ENCODE measurements around the gene KCNMA1.

KCNMA1 gene

DNA sequence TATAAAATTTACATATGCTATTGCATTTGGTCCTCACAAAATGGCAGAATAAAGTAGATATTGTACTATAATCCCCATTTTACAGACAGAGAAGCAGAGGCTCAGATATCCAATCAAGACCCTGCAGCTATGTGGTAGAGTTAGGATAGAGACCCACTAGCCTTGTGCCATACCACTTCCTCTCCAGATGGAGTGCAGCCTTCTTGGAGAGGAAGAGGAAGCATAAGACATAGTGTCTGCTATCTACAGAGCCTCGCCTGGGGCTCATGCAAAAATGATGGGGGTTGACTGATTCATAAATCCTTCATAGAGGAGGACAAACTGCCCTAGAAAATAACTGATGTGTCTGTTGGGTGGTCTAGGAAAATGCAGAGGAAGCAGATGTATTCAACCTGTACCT lies 447.3 kb downstream of the KCNMA1 start:
- no peak for DNase-seq

DNA sequence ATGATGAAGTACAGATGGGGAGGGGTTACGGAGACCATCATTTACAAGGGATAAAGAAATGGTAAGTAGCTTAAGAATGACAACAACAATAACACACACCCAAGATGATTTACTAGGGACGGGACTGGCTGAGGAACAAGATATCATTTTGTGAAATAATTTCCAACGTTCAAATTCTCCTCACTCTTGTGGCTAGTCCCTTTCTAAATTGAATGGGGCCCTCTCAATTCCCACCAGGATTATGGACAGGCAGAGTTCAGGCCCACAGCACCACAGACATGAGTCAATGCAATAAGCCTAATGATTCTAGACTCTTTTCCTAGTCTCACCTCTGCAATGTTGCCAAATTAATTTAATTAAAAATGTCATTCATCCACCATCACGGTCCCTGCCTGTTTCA lies 448.1 kb downstream of the KCNMA1 start:
- no peak for DNase-seq

DNA sequence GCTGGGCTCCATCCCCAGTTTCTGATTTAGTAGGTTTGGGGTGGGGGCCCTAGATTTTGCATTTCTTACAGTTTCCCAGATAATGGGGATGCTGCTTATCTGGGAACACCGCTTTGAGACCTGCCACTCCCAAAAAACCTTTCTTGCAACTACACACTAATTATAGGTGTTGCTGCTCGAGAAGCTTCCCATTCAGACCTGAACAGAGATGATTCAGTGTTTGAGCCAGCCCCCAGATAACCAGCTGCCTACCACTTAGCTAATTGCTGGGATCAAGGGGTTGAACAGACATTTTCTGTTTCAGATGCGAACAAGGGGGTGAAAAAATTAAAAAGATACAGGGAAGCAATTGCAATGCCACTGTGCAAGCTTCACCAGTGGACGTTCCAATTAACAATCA lies 448.5 kb downstream of the KCNMA1 start:
- no peak for DNase-seq

DNA sequence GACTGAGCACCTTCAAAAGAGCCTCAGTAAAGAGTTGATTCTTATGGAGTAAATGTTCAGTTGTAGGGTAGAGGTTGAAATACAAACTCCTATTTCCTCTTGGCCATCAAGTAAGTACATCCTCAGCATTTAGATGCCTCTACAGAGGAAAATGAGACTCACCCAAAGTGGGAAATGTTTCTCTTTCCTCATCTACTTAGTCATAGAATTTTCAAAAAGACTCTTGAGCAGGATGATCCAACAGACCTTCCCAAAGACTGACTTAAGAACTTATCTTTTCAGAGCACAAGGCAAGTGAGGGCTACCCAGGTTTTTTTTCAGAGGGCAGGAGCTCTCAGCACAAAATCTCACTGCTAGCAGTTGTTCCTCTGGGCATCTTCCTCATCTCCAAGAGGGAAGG lies 449.1 kb downstream of the KCNMA1 start:
- DNase-seq, result no peak

DNA sequence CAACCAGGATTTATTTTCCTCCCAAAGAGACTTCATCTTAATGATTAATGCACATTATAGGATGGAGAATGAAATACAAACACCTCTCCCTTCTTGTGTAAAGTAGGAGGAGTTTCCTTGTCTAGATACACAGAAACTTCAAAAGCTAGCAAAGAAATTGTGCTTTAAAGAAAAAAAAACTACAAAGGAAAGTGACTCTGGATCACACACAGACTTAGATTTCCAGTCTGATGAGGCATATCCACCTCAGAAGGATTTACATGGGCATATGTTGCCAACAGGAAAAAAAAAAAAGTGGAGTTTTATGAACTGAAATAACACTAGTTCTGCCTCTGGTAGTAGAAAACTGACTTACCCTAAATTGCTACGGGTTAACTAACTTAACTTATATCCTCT lies 449.6 kb downstream of the KCNMA1 start:
- DNase-seq, result no peak

DNA sequence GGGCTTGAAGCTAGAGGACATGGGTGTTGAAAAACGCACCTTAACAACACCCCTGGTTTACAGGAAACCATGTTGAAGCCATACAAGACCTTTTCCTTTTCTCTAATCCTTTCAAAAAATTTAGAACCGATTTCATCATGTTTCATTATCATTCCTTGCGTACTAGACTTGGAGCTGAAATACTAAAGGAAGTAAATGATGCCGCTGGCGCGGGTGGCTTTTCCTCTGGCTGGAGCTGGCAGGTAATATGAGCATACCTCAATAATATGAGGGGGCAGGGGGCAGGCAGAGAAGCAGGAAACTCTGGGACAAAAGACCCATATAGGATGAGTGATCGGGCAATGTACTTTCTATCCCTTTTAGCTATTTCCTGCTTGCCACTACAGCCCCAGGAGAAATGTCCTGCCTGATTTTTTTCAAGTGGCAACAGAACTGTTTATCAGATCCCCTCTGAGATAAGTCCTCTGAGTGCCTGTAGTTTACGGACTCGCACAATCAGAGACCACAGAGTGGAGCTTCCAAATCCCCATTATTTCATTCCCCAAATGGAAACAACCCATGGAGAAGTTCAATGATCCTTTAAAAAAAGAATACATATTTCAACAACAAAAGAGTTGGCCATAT lies 450.1 kb downstream of the KCNMA1 start:
- DNase-seq, result no peak

DNA sequence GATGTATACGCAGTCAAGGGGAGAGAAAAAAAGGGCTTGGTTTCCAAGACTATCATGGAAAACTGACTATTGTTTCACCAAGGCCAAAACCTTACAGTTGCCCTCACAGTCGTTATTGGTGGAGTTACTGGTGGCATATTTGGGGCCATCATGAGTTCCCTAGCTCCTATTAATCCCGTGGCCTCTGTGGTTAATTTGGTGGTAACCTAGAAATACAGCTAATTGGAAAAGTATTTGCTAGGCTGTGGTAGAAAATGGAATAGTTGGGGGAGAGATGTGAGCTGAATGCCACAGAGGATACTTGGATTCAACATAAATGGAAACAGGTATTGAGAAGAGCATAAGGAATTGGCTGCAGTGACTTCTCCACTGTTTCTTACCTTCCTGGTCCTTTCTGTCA lies 450.7 kb downstream of the KCNMA1 start:
- DNase-seq, result no peak

DNA sequence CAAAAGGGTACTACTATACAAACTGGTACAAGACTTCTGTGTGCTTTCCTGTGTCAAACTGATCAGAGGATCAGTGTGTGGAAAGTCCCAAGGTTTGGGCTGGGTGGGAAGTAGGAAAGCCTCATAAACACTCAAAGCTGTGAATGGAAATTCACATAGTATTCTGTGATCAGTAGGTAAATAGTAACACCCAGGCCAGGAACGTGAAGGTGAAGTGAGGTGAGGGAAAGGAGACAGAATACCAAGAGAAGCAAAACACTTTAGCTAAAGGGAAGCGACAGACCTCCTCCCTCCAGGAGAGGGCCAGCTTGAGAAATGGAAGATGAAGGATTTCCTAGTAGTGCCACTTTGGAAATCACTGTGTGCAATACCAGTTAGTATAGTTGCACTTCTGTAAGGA lies 451.9 kb downstream of the KCNMA1 start:
- DNase-seq, result no peak

DNA sequence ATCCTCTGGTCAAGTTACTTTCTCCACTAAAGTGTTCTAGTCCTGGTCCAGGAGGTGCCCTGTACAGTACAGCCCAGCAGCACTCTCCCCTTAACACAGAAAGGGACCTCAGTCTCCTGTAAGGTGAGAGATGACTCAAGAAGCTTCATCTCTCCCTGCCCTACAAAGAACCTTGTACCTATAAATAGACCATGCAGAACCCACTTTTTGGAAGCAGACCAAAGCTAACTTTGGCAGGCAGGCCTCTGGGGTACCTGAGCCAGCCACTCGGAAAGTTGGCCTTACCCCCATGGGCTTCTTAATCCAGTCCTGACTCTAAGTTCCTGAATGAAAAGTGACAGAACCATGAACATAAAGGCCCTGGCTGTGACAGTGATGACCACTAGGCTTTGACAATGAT lies 454.8 kb downstream of the KCNMA1 start:
- no peak for DNase-seq

DNA sequence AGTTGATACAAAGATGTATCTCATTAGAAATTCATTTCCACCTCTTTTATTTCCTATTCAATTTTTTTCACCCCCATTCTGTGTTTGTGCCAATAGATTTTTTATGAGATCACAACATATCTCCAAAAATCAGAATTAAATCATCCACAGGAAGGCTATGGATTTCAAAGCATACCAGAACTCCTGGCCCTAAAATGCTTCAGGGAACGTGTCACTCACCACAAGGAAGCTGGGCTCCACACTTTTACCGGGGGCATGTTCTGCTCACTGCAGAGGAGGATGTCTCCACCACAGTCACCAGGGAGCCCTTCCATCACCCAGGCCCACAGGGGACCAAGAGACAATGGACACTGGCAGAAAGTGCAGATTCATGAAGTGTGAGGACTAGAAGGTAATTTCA lies 456.8 kb downstream of the KCNMA1 start:
- DNase-seq, result no peak

DNA sequence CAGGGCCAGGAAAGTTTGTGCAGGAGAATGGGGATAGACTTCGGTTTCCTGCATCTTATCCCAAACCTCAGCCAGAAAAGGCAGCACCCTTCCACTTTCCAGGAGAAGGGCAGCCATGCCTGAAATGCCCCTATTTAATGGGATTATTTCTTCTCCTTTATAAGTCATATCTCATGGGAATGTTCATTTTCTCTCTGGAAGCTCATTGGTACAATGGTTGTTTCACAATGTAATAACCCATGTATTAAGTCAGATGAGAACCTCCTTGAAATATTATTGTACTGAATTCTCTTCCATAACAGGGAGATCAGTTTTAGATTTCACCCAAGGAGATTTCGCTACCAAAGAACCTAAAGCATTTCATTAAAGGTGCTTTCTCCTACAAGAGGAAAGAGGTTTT lies 457.5 kb downstream of the KCNMA1 start:
- DNase-seq, result no peak

DNA sequence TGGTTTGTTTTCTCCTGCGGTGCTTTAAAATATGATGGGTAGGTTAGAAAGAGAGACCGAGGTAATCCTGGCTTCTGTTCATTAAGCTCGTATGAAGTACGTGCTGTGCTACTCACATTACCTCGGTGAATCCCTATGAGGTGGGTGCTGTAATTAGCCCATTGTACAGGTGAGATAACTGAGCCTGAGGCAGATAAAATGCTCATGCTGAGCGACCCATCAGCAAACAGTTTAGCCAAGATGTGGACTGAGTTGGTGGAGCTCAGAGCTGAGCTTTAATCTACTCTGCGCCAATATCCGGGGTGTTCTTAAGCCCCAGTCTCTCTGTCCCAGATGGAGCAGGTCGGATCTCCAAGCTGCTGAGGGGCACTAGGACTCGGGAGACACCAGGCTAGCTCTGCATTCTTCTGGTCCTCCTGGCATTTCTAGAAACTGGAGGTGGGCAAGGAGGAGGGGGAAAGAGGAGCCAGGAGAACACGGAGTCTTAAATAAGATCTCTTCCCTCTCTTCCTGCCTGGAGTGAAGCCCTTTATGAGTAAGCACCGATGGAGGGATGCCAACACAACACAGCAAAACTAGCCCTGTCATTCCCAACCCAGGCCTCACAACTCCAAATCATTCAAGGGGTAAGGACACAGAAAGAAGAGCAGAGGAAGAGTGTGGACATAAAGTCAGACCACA lies 458.5 kb downstream of the KCNMA1 start:
- DNase-seq, result no peak

DNA sequence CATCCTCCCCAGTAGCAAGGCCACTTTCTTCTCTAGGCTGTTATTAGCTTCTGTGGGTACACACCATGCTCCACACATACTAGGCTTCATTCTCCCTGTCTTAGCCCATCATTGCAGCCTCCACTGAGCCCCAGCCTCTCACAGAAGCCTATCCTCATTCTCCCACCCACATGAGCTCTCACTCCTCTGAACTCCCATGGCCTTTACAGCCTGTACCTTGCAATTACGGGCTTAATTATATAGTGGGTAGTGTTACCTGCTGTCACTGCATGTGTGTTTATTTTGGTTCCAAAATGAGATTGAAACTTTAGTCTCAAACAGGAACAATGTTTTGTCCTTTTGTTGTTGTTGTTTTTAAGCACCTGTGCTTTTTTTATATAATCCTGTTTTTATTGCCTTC lies 460.0 kb downstream of the KCNMA1 start:
- no peak for DNase-seq

DNA sequence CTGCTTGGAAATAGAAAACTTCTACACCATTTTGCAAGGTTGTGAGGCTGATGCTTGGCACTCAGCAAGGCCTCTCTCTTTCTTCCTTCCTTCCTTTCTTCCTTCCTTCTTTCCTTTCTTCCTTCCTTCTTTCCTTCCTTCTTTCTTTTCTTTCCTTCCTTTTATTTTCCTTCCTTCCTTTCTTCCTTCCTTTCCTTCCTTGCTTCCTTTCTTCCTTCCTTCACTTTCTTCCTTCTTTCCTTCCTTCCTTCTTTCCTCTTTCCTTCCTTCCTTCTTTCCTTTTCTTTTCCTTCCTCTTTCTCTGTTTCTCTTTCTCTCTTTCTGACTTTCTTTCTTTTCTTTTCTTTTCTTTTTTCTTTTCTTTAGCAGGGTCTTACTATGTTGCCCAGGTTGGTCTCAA lies 460.4 kb downstream of the KCNMA1 start:
- no peak for DNase-seq

DNA sequence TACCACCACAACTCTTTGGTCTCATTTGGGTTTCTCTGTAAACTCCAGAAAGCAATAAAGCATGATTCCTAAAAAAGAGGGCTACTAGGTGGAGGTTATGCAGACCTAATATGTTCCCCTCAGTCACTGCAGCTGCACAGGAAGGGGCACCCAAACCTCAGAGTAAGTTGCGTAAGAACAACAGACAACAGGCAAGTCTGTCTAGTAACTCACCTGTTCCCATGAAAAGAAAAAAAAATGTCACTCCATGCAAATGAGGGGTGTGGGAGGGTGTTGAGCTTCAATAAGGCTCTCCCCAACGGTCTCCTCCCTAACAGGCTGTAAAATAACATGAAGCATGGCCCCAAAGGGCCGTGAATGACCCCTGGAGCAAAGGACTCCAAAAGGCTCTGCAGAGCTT lies 461.4 kb downstream of the KCNMA1 start:
- no peak for DNase-seq

DNA sequence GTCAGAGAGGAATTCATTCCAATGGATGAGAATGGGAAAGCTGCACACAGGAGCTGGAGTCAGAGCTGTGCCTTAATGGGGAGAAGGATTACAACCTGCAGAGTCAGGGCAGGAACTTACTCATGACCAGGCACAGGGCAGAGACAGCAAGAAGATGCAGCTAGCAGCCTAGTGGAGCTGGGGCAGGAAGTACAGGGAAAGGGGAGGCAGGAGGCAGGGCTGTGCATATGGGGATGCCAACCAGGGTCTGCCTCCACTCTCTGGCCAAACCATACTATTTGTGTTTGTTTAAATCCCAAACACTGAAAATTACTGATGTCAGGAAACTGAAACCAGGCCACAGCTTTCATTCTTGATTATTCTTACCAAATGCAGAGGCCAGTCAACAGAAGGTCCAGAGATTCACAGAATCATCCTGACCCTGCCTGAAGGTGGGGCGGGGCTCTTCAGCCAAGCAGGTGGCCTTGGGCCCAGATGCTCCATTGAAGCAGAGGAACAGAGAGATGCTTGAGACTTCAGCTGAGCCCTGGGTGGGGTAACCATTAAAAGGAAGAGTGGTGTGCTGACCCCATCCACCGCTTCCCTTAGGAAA lies 461.9 kb downstream of the KCNMA1 start:
- no peak for DNase-seq

DNA sequence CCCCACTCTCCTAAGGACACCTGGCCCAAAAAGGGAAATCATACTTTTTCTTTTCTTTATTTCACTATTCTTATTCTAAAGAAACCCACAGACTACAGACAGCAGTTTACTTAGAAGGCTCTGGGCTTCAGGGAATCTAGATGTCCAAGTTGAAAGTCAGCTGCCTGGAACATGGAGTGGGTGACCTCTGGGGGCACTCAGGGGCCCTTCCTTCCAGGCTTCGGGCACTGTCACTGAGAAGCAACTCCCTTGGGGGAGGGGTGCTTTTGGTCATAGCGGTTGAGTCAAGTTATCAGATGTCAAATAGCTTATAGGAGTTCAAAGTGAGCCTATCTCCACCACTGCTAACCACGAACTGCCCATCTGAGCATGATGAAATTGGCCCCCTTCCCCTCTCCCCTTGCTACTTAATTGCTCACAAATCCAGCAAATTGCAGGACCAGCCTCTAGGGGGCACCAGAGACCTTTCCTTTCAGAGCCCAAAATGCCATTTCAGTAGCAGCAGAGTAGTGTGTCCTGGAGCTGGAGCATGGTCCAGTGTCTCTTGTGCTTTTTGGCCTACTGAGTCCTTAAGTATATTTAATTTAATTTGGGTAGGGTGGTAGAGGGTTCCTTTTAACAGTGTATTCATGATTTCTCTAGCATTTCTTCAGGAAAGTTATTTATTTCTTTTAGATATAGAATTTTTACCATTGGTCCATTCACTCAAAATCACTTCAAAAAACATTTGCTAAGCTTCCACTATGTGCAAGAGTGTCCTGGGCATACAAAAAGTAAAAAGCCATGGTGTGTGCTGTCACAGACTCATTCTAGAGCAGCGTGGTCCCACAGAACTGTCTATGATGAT lies 463.8 kb downstream of the KCNMA1 start:
- peak; percentile 47 for DNase-seq

DNA sequence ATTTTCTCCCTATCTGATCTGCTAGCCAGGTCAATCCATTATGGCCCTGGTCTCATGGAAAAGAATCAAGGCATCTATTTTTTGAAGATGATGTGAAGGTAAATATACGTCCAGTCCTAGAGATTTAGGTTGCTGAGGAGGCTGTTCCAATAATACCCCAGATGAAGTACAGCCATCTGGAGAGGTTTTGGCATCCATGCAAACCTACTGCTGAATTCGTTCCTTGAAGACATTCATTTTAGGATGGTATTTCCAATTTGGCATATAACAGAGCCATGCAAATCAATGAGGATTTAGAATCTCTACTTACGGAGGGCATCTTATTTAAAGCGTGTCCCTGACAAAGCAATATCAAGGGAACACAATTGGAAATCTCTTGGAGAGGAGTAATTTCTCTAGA lies 465.5 kb downstream of the KCNMA1 start:
- no peak for DNase-seq

DNA sequence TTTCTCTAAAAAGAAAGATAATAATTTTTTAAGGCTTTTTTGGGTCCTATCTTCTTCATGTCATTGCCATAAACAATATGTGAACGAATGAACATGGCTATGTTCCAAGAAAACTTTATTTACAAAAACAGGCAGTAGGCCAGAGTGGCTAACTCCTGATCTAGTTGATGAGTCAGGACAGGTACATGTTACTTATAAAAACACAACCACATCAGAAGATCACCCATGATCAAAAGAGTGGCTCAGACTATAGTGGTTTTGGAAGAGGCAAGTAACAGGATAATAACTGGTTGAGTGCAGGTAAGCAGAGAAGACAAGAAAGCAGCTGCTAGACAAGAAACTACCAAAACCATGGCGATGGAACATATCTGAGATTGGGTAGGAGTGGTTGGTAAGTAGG lies 468.7 kb downstream of the KCNMA1 start:
- no peak for DNase-seq

DNA sequence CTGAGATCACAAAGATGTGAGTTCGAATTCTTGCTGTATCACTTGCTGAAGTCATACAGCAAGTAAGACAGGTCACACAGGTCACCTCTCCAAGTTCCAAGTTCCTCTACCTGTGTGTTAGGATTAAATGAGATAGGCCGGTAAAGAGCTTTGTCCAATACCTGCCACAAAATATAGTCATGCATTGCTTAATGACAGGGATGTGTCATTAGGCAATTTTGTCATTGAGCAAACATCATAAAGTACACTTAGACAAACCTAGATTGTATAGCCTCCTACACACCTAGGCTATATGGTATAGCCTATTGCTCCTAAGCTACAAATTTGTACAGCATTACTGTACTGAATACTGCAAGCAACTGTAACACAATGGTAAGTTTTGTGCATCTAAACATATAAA lies 469.4 kb downstream of the KCNMA1 start:
- DNase-seq, result no peak

DNA sequence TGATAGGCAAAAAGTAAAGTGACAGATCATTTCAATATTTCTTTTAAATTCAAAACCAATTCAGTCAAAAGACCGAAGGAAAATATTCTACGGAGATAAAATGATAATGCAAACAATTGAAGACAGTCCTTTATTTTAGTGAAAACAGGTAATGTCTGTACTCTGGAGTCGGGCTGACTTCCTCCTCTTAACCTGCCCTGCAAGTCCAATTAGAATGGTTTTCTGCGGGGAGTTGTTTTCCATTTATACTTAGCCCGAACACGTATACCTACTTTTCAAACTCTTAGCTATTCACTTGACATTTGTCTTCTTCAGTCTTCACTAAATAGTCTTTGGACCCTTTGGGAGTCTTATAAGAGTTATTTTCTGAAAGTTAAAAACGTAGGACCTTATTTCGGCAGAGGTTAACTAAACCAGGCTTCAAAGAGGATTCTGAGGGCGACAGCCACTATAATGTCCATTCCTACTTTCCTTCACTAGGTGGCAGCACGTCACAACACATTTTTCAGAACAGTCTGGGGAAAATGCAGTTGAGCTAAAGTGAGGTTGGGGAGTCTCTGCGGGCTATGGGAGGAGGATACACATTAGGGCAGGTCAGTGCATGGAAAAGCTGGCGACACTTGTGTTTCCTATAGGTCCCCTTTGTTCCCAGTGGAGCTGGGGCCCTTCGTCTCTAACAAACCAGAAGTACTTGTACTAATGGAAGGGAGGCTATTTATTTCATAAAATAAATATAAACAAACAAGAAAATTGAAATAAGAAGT lies 472.0 kb downstream of the KCNMA1 start:
- peak; percentile 1 for DNase-seq

DNA sequence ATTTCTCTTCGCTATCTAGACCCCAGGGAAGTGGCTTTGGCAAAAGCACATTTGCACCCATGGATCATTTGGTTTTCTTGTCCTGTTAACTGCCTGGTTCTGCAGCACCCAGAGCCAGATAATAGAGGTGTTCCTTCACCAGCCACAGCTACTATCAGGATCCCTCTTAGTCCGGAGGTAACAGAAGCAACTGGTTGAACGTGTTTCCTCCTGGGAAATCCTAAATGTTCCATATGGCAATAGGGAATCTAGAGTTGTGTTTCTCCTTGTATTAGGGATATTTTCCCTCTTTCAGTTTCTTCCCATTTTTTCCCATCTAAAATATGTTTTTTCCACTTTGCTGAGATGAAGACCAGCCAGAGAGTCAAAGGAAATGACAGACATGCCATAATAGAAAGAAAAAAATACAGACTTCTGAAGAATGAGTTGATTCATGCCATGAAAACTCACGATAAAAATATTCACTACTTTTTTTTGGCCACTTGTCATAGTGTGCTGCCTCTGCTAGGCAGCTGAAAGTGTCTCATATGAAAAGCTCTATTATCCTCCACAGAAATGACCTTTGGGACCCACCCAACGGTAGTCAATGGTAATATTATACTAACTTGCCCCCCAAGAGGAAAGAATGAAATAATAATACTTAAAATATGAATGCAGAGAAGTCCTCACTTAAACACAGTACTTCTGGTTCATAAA lies 472.8 kb downstream of the KCNMA1 start:
- DNase-seq, result no peak

Measured in activated T-cell treated with anti-CD3 and anti-CD28 coated beads for 4 hours (primary cell).